ENCODE results near the gene KIAA0513. TPM values are rescaled to one million over a fixed set of nuclear protein-coding genes. Genes with fewer than 3 reads are reported as not detected.

KIAA0513 gene
- total and polyA plus RNA-seq, 2 experiments from 2014 or later = 12.8 to 24.6 TPM

- DNase-seq (ENCODE audit: low read depth in 1 of 2, low spot score in 1 of 2) = no peak
- peaks cover 18% of the 10 kb centered on the region for H3K4me1 ChIP-seq (ENCODE audit: low read depth)
- H3K9me3 ChIP-seq (ENCODE audit: low read depth) = no peaks in the 10 kb centered on the region
- TF ChIP-seq CTCF (IDR thresholded peaks at IDR 0.05; ENCODE audit: low read depth, low read length) = no peak
- H3K4me3 ChIP-seq = no peak overlapping the region
- no peaks in the 10 kb centered on the region for H3K27me3 ChIP-seq
- no peak overlapping the region for H3K27ac ChIP-seq
- no peaks in the 10 kb centered on the region for H3K36me3 ChIP-seq
Measured at GRCh38 chr16:85127379-85127723, 99.8 kb downstream of the KIAA0513 start.

GRCh38 chr16:85128079-85128837 is 100.7 kb downstream of the KIAA0513 start:
- Histone ChIP-seq H3K4me3 (no peak overlapping the region), H3K36me3 (no peaks in the 10 kb centered on the region), H3K27me3 (no peaks in the 10 kb centered on the region), H3K4me1 (ENCODE audit: low read depth) (peaks cover 18% of the 10 kb centered on the region), H3K27ac (no peak overlapping the region), H3K9me3 (ENCODE audit: low read depth) (no peaks in the 10 kb centered on the region)
- no peak for TF ChIP-seq CTCF (IDR thresholded peaks at IDR 0.05; ENCODE audit: low read depth, low read length)
- DNase-seq (ENCODE audit: low read depth in 1 of 2, low spot score in 1 of 2) = no peak

- peak in 1 of 2 donors; percentile 87 for DNase-seq (ENCODE audit: low read depth in 1 of 2, low spot score in 1 of 2)
- Histone ChIP-seq H3K36me3 (no peaks in the 10 kb centered on the region), H3K4me3 (no peak overlapping the region), H3K27me3 (no peaks in the 10 kb centered on the region), H3K4me1 (ENCODE audit: low read depth) (peaks cover 18% of the 10 kb centered on the region), H3K27ac (peak overlapping the region; percentile 34), H3K9me3 (ENCODE audit: low read depth) (no peaks in the 10 kb centered on the region)
- no peak for TF ChIP-seq CTCF (IDR thresholded peaks at IDR 0.05; ENCODE audit: low read depth, low read length)
Measured at GRCh38 chr16:85129876-85130704, 102.5 kb downstream of the KIAA0513 start.

- H3K36me3 ChIP-seq = no peaks in the 10 kb centered on the region
- peaks cover 18% of the 10 kb centered on the region for H3K4me1 ChIP-seq (ENCODE audit: low read depth)
- H3K4me3 ChIP-seq = no peak overlapping the region
- H3K9me3 ChIP-seq (ENCODE audit: low read depth) = no peaks in the 10 kb centered on the region
- TF ChIP-seq CTCF (IDR thresholded peaks at IDR 0.05; ENCODE audit: low read depth, low read length) = no peak
- no peaks in the 10 kb centered on the region for H3K27me3 ChIP-seq
- H3K27ac ChIP-seq = peak overlapping the region; percentile 34
- DNase-seq (ENCODE audit: low read depth in 1 of 2, low spot score in 1 of 2) = no peak
Measured at GRCh38 chr16:85130705-85131028, 103.1 kb downstream of the KIAA0513 start.

- no peak for DNase-seq (ENCODE audit: low read depth in 1 of 2, low spot score in 1 of 2)
- H3K9me3 ChIP-seq (ENCODE audit: low read depth) = no peaks in the 10 kb centered on the region
- peaks cover 14% of the 10 kb centered on the region for H3K4me1 ChIP-seq (ENCODE audit: low read depth)
- H3K27ac ChIP-seq = no peak overlapping the region
- no peaks in the 10 kb centered on the region for H3K36me3 ChIP-seq
- no peak for TF ChIP-seq CTCF (IDR thresholded peaks at IDR 0.05; ENCODE audit: low read depth, low read length)
- H3K4me3 ChIP-seq = no peak overlapping the region
- H3K27me3 ChIP-seq = no peaks in the 10 kb centered on the region
Measured at GRCh38 chr16:85132456-85133289, 105.1 kb downstream of the KIAA0513 start.

Measured in cardiac muscle cell (in vitro differentiated cells and primary cell).